ENCODE results near the gene SLC43A3.

Gene SLC43A3

DNA sequence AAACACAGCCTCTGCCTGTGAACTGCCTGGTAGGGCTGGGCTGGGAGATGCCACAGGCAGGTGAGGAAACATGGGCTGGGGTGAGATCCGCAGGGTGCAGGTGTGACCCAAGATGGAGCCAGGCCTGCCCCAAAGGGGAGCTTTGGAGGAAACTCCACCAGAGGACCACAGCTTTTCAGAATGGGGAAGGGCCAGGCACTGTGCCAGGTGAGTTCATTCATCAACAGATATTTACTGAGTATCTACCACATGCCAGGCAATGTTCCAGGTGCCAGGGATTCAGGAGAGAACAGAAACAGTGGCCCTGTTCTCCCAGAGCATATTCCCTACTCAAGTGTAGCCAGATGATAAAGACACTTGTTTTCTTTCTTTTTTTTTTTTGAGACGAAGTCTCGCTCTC lies 44.6 kb upstream of the SLC43A3 start:
- TF ChIP-seq, protein P1, sequence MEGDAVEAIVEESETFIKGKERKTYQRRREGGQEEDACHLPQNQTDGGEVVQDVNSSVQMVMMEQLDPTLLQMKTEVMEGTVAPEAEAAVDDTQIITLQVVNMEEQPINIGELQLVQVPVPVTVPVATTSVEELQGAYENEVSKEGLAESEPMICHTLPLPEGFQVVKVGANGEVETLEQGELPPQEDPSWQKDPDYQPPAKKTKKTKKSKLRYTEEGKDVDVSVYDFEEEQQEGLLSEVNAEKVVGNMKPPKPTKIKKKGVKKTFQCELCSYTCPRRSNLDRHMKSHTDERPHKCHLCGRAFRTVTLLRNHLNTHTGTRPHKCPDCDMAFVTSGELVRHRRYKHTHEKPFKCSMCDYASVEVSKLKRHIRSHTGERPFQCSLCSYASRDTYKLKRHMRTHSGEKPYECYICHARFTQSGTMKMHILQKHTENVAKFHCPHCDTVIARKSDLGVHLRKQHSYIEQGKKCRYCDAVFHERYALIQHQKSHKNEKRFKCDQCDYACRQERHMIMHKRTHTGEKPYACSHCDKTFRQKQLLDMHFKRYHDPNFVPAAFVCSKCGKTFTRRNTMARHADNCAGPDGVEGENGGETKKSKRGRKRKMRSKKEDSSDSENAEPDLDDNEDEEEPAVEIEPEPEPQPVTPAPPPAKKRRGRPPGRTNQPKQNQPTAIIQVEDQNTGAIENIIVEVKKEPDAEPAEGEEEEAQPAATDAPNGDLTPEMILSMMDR (conservative IDR thresholded peaks at IDR 0.05): no peak
- no peak overlapping the region for H3K27ac ChIP-seq

DNA sequence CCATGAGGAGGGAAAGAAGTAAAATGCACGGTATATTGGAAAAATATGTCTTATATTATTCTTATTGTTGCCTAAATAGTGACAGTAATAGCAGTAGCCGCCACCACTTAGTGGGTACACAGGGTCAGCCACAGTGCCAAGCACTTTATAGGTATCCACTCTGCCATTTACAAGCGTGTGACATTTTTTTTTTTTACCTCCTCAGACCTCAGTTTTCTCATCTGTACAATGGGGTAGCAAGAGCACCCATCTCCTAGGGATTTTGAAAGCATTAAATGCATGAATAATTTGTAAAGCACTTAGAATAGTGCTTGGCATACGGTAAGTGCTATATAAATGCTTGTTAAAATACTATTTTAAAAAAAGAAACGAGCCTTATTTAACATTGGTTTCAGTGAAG lies 42.3 kb upstream of the SLC43A3 start:
- no peak overlapping the region for H3K27ac ChIP-seq
- TF ChIP-seq, protein P1 (conservative IDR thresholded peaks at IDR 0.05): no peak

DNA sequence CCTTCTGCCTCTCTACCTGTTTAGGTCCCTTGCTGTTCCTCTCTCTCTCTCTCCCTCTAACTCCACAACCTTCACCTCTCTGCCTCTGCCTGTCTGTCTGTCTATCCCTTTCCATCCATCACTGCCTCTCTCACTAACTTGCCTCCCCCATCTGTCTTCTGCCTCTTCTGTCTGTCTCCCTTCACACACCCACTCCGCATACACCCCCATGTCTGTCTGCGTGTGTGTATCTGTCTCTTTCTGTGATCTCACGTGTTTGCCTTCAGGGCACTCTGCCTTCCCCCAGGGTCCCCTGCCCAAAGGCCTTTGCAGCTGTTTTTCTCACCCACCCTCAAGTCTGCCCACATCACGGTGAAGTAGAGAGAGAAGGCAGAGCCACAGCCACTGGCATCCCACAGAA lies 41.4 kb upstream of the SLC43A3 start:
- peak overlapping the region; percentile 60 for H3K27ac ChIP-seq

DNA sequence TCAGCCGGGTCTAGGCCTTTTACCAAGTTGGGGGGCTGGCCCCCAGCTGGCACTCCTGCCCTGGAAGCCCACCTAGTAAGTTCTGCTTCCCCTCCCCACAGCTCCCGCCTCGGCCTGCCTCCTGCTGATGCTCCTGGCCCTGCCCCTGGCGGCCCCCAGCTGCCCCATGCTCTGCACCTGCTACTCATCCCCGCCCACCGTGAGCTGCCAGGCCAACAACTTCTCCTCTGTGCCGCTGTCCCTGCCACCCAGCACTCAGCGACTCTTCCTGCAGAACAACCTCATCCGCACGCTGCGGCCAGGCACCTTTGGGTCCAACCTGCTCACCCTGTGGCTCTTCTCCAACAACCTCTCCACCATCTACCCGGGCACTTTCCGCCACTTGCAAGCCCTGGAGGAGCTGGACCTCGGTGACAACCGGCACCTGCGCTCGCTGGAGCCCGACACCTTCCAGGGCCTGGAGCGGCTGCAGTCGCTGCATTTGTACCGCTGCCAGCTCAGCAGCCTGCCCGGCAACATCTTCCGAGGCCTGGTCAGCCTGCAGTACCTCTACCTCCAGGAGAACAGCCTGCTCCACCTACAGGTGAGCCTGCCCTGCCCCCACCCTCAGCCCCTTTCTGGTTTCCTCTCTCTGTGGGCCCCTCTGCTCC lies 40.7 kb upstream of the SLC43A3 start:
- TF ChIP-seq, protein P1 (conservative IDR thresholded peaks at IDR 0.05): no peak
- peak overlapping the region; percentile 60 for H3K27ac ChIP-seq

More for the DNA sequence above, 41.4 kb upstream of the SLC43A3 start:
- TF ChIP-seq, protein P1 (conservative IDR thresholded peaks at IDR 0.05): no peak

DNA sequence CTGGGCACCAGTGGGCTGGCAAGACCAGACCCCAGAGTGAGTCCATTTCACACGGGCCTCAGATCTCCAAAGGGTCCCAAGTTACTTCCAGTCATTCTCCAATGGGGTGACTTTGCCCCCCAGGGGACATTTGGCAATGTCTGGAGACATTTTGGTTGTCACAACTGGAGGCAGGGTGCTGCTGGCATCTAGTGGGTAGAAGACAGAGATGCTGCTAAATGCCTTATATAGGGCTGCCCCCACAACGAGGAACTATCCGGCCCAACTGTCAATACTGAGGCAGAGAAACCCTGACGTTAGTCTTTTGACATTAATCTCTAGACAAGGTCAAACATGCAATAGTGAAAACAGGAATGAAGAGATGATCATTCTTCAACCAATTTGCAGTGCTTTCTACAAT lies 39.8 kb upstream of the SLC43A3 start:
- H3K27ac ChIP-seq: peak overlapping the region; percentile 60

DNA sequence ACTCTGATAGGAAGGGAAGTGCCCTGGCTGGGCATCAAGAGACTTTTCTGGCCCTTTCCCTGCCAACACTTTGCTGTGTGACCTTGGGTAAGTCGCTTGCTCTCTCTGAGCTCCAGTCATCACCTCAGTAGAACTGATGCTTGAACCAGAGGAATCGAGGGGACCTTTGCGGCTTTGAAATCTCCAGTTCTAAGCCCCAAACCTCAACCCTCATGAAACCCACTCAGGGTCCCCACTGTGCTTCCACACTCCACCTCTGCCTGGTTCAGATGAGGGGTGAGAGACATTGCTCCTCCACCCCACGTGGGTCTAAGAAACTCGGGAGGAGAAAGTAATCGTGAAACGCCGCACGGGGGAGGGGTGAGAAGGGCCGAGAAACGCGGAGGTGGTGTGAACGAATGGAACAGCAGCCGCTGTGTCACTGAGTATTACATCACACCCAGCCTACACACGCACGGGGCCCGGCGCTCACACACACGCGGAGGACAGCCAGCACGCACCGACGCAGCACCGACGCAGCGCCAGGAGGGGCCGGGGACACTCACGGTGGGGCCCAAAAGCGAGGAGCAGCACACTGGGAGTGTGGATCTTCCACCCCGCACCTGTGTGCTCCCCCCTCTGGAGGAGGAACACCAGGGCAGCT lies 37.7 kb upstream of the SLC43A3 start:
- H3K27ac ChIP-seq: no peak overlapping the region
- TF ChIP-seq, protein P1 (conservative IDR thresholded peaks at IDR 0.05): no peak

More for the DNA sequence above, 39.8 kb upstream of the SLC43A3 start:
- TF ChIP-seq, protein P1 (conservative IDR thresholded peaks at IDR 0.05): no peak

DNA sequence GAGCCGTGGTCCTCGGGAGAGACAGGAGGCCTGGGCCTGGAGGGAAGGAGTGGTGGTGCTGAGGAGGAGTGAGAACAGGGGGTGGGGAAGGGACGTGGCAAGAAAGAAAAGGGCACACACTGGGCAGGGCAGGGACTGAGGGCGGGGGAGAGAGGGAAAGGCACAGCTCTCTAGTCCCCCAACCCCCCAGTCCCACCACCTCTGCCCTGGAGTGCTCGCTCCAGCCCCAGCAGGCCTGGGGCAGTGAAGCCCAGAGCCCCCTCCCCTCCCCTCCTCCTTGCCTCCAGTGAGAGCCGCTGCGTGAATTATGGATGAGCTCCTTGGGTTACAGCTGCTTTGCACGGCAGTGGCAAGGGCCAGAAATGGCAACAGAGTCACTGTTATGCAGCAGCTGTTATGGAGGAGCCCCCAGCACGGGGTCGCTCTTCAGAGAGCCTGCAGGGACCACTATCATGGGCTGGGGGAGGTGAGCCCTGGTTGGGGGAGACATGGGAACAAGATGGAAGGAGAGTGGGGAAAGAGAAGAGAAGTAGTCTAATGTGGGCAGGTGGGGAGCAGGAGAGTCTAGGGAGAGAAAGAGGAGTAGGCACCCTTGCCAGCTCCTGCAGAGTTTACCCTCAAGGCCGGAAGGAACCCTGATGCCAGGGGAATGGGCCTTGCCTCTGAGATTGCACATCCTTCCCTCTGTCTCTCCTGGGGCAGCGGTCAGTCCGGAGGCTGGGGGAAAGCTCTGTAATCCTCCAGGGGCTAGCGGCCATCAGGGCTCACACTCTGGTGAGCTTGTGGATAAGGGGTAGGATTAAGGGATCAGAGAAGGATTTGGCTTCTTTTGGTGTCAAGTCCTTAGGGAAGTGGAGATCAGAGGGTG lies 37.0 kb upstream of the SLC43A3 start:
- H3K27ac ChIP-seq: no peak overlapping the region
- TF ChIP-seq, protein P1 (conservative IDR thresholded peaks at IDR 0.05): no peak
